Skin of body (tissue), 3 donors: ENCODE data around the gene GRAP. TPM values are rescaled to one million over a fixed set of nuclear protein-coding genes. Genes with fewer than 3 reads are reported as not detected.

Experiments used
- DNase-seq: peaks from one replicate; lab custom pipeline; 2025; lab: John Stamatoyannopoulos, UW
- small RNA-seq: library from RNA; depleted of rRNA; stranded (forward); fragments of <200 nt; gene quantifications from one replicate; pipeline ENCODE3, GENCODE V24; 2014; ENCODE audit warnings: low replicate concordance
- total RNA-seq: library from RNA; depleted of rRNA; stranded (reverse); fragments of >200 nt; gene quantifications from one replicate; pipeline ENCODE4 v1.2.3, GENCODE V29; 2014

Gene GRAP
- total RNA-seq, 1 donor from 2014 or later: 2.2 TPM

DNA sequence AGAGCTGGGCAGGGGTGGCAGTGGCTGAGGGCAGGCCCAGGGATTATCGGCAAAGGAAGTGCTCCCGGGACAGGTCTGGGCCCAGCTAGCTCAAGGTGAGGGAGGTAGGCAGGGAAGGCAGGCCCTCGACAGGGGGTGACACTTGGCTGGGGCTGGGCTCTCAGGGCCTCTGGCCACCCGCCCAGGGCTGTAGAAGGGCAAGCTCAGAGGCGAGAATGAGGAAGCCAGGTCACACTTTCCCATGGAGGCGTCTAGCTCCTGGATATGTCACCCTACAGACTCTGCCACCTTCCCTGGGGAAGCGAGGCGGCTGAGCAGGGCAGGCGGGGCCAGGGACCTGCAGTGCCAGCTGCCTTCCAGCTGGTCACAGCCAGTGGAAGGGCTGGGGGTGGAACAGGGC, 61.3 kb downstream of the GRAP start:
- DNase-seq: no peak

DNA sequence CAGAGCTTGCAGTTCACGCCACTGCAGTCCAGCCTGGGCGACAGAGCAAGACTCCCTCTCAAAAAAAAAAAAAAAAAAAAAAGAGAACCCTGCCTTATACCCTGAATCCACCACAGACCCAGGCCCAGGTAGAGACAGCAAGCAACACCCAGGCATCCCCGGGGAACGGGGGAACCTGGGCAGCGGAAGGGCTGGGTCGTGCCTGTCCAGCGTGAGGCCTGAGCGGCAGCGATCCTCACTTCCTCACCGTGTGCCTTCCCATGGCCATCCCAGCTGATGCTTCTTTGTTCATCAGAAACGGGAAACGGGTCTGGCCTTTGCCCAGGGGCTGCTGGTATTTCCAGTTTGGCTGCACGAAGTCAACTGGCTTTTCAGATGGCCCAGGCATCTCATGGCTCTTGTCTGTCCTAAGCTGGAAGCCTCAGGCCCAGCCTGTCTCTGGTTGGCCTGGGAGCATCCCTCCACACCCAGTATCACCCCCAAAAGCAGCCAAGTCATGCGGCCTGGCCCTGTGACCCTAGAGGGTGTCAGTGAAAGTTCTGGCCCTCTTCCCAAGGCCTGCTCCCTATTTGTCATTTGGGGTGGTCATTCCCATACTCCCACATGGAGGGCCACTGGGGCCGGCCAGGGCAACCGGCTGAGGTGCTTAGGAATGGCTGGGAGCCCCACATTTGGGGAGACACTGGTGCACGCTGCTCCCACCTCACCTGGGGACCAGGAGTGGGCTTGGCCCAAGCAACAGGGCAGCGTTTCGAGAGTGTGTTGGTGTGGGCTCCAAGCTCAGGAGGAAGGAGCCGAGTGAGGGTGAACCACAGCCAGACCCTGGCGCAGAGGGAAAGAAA, 62.3 kb downstream of the GRAP start:
- no peak for DNase-seq

DNA sequence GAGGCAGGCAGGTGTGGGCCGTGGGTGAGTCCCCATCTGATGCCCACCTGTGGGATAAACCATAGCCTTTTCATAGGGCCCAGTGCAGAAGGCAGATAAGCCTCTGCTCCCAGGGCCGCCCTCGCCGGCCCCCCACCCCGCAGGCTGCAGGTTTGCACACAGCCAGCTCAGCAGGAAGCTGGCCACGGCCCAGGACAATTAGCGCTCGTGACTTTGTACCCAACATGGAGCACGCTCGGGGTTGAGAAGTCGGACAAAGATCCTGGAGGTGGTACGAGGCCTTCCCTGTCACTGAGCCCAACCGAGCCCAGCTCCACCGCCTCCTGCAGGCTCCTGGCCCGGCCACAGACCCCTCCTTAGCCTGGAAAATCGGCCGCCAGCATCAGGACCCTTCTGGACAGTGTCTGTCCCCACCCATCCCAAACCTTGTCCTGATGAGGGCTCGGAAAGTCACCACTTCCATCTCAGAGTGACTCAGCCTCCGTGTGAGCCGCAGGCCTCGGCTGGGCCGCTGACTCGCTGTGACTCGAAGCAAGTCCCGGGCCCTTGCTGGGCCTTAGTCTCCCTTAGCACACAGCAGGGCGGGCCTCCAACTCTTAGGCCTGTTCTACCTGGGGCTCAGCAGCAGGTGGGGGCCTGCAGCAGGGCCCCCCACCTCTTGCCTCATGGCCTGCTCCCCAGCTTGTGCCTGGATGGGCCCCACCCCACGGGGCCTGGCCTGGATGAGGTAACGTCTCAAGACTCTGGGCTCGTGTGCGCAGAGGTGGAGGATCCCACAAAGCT, 64.9 kb downstream of the GRAP start:
- DNase-seq: no peak

DNA sequence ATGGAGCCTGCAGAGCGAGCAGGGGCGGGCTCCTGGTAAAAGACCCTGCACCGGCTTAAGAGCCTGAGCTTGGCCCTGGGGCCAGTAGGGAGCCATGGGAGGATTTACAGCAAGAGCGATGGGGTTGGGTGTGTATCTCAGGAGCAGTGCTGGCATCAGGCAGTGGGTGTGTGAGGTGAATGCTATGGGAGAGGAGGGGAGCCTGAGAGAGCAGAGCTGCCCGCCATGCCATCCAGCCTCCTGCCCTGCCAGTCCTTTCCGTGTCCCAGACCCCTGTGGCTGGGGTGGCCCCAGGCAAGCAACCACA, 65.5 kb downstream of the GRAP start:
- DNase-seq: no peak

DNA sequence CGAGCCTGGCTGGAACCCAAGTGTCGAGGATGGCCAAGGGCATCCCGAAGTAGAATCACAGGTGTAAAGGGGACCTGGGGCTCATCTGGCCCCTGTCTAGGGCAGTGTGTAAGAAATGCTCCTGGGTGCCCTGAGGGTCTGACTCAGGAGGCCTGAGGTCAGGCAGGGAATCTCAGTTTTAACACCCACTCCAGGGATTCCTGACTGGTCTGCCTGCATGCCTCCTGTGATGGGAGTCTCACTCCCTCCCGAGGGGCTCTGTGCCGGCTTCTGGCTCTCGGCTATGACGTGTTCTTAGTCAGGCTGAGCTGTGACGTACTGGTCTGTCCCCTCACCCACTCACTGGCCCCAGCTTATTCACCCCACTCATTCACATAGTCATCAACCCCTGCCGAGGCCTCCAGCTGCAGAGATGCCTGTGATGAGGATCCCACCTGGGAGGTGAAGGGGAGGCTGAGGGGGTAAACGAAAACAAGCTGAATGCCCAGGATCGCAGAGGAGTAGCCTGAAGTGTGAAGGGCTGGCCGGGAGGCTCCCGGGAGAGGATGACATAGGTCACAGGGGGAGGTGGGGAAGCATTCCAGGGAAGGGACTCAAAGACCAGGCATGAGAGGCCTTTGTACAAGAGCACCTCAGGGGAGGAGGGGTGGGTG, 65.9 kb downstream of the GRAP start:
- DNase-seq: no peak

DNA sequence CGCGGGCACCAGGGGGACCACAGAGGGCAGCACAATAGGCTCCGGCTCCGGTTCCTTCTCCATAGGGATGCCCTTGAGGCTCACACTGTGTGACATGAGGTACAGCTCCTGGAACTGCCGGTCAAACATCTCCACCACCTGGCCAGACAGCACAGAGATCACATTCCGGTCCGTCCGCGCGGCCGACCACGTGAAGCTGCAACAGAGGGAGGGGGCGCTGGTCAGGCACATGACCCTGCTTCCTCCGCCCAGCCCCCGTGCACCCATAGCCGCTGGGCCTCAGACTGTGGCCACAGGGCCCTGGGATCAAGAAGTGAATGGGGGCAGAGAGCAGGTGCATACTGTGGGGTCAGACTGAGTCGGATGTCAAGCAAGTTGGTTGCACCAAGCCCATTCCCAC, 68.1 kb downstream of the GRAP start:
- DNase-seq: no peak

DNA sequence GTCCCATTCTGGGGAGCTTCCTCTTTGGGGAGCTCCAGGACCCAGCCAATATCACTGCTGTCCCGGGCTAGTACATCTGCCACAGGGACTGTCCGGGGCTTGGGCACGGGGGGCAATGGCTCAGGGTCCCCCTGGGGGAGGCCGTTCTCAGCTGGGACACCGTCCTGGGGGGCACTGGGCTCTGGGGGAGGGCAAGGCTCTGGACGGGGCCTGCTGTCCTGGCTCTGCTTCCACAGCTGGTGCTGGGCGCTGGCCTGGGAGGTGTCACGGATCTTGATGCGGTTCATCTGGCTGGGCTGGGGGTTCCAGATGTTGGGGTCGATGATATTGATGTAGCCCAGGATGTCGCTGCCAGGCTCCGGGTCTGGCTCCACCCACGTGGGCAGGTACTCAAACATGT, 68.7 kb downstream of the GRAP start:
- no peak for DNase-seq

DNA sequence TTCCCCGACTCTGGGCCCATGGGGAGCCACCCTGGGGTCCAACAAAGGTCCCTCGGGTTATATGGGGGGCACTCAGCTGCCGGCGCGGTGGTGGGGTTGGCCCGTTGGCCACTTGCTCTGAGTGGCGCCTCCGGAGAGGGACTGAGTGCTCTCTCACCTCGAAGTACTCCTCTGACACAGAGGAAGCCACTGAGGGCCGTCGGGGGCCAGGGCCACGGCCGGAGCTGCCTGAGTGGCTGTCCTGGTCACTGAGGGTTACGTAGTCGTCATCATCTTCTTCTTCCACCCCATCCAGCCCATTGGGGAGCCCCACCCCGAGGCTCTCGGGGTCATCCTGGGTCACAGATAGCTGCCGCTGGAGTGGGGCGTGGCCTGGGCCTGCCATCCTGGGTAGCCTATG, 69.1 kb downstream of the GRAP start:
- DNase-seq: no peak

DNA sequence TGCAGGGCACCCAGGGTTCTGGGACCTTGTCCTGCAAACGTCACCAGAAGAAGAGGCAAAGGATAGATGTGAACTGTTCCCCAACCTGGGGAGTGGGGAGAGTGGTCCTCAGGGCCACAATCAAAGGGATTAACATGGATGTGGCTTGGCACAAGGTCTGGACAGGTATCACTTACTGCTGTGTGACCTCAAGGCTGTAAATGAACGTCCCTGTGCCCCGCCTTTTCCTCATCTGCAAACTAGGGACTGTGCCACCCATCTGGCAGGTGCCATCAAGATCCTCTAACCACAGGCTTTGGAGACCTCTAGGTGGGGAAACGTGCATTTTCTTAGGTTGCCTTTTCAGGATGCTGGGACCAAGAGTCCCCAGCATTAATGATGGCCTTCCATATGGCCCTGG, 69.7 kb downstream of the GRAP start:
- no peak for DNase-seq

DNA sequence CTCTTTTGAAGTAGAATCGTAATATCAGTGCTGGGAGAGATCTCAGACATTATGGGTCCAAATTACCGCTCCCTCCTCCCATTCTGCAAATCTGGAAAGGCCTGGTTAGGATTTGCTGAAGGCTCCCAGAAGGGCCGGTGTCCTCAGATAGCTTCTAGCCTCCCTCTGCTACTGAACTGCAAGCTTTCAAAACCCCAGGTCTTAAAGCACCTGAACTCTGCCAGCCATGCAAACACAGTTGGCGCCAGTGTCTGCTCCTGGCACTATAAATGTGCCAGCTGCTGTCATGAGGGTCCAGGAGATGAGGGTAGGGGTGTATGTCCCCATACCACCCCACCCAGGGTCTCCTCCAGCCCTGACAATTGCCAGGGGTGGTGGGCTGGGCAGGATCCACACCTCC, 70.6 kb downstream of the GRAP start:
- no peak for DNase-seq

DNA sequence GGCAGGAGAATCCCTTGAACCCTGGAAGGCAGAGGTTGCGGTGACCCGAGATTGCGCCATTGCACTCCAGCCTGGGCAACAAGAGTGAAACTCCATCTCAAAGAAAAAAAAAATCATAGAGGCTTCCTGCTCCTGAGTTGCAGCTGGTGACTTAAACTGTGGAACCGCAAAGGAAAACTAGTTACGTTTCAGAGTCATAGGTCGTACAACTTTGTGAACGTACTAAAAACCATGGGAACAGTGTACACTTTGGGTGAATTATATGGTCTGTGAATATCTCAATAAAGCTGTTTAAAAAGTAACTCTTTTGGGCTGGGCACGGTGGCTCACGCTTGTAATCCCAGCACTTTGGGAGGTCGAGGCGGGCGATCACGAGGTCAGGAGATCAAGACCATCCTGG, 71.2 kb downstream of the GRAP start:
- no peak for DNase-seq

DNA sequence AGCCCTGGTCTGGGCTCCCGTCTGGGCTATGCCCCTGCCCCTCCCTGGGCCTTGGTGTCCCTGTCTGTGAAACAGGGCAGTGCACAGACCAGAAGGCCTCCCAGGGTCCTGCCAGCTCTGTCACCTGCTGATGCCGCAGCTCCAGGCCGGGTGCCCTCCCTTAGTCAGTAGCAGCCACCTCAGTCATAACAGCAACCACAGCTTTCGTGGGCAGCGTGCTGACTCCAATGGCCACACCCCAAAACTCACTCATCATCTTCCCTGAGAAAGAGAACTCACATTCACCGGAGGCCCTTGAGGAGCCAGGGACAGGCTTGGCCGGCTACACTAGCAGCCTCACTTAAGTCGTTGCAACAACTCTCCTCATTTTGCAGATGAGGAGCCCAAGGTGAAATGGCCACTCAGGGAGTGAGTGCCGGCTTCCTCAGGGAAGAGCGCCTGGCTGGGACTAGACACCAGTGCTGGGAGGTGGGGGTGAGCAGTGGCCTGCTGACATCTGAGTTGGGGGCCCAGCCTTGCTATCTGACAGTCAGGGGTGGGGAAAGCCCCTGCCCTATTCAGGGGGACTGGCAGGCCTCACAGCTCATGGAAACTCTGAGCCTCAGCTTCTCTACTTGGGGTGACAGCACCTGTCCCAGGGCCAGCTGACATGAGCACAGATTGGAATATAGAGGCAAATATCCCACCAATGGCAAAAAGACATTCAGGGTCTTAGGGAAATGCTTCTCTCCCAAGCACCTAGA, 72.2 kb downstream of the GRAP start:
- DNase-seq: no peak

DNA sequence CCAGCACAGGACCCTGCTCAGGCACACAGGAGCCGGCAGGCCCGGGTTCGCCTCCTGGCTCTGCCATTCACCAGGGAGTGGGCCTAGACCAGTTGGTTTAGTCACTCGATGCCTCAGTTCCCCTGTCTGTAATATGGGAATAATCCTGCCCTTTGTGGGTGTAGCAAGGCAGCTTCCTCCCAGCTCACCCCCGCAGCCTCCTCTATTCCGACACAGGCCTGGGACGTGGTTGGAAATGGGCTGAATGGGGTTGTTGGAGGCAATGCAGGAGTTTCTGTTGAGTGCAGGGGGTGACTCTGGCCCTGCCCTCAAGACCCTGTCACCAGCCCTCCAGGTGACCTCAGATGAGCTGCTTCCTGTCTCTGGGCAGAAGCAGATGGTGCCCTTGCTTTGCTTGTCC, 75.0 kb downstream of the GRAP start:
- DNase-seq: no peak

Small RNAs within 50 kb of the gene (small RNA-seq; reads per million reads assigned to genes)
- gene AC090286.3: not detected

Other genes with a start within 250 kb of the GRAP start
- gene PRPSAP2, start 188.8 kb downstream of the GRAP start, total RNA-seq: 51.9 TPM
- gene SLC5A10, start 94.8 kb downstream of the GRAP start, total RNA-seq: 0.20 TPM
- 24.2 TPM for gene FAM83G, start 42.2 kb downstream of the GRAP start, total RNA-seq
- gene GRAPL, start 80.6 kb upstream of the GRAP start, total RNA-seq: 0.89 TPM
- gene EPN2, start 190.4 kb upstream of the GRAP start, total RNA-seq: 41.6 TPM